H1 (cell line): ENCODE data around the gene PARK7. TPM values are rescaled to one million over a fixed set of nuclear protein-coding genes. Genes with fewer than 3 reads are reported as not detected.

Experiments
- CTCF ChIA-PET: fragments of 300-600 bp; sonication (Branson Sonifier 250); formaldehyde crosslinking; loops from one replicate; lab custom pipeline; 2021; ENCODE audit not compliant: partially characterized antibody; lab: Charles Lee
- POLR2A ChIA-PET: fragments of 300-600 bp; sonication (Branson Sonifier 250); formaldehyde crosslinking; loops from one replicate; lab custom pipeline; 2021; ENCODE audit warnings: inconsistent platforms; ENCODE audit not compliant: partially characterized antibody; lab: Charles Lee
- DNase-seq, 2 experiments: peaks; one replicate each; pipeline versions ENCODE4 v3.0.0 to v3.0.0-alpha.2; 2010 to 2022; ENCODE audit warnings: low spot score in 2 of 2, low read depth in 1 of 2, mixed read lengths in 1 of 2
- FAIRE-seq: peaks from 2 replicates; lab custom pipeline; 2011; peaks lifted over from hg19 to GRCh38; lab: Jason Lieb, UNC
- H2AFZ ChIP-seq: 2 replicates; pipeline ENCODE4 v1.8.1; 2012; ENCODE audit warnings: low read length, inconsistent platforms
- H2AK5ac ChIP-seq: 2 replicates; pipeline ENCODE4 v1.6.1; 2013; ENCODE audit warnings: low read depth, low read length
- H2BK120ac ChIP-seq: replicated peaks from 2 replicates; pipeline ENCODE3; 2013; ENCODE audit warnings: low read depth, low read length, inconsistent platforms
- H2BK12ac ChIP-seq: 2 replicates; pipeline ENCODE4 v1.6.1; 2013; ENCODE audit warnings: low read depth, low read length
- H2BK15ac ChIP-seq: 2 replicates; pipeline ENCODE4 v1.6.1; 2013; ENCODE audit warnings: low read length
- H2BK20ac ChIP-seq: 2 replicates; pipeline ENCODE4 v1.6.1; 2013; ENCODE audit warnings: low read length
- H2BK5ac ChIP-seq: 2 replicates; pipeline ENCODE4 v1.6.1; 2013; ENCODE audit warnings: low read depth, low read length
- H3K14ac ChIP-seq: 2 replicates; pipeline ENCODE4 v1.6.1; 2013; ENCODE audit warnings: inconsistent platforms; ENCODE audit not compliant: insufficient read length
- H3K18ac ChIP-seq: 2 replicates; pipeline ENCODE4 v1.6.1; 2013; ENCODE audit warnings: low read length; ENCODE audit errors: extremely low read depth
- H3K23ac ChIP-seq: 2 replicates; pipeline ENCODE4 v1.6.1; 2013; ENCODE audit warnings: inconsistent platforms; ENCODE audit not compliant: insufficient read length
- H3K23me2 ChIP-seq: 2 replicates; pipeline ENCODE4 v1.6.1; 2013; ENCODE audit warnings: low read depth, low read length
- H3K27ac ChIP-seq: 2 replicates; pipeline ENCODE4 v1.6.1; 2011; ENCODE audit warnings: low read depth, low read length, inconsistent platforms
- H3K27me3 ChIP-seq, 4 experiments: replicated peaks in 1 of 4; 1 replicate in 1 of 4; 2 replicates in 3 of 4; pipeline versions ENCODE4 v1.6.1 to v1.8.1; 2011 to 2013; ENCODE audit warnings: low read length in 3 of 4, mild to moderate bottlenecking in 3 of 4, inconsistent platforms in 2 of 4, mixed read lengths in 2 of 4, moderate library complexity in 1 of 4; ENCODE audit not compliant: control insufficient read depth in 3 of 4, insufficient read depth in 3 of 4; ENCODE audit errors: extremely low read depth in 1 of 4
- H3K36me3 ChIP-seq, 4 experiments: 2 replicates each; pipeline versions ENCODE4 v1.6.1 to v1.8.1; 2011 to 2013; ENCODE audit warnings: mild to moderate bottlenecking in 4 of 4, low read length in 3 of 4, moderate library complexity in 2 of 4, control low read depth in 1 of 4, inconsistent platforms in 1 of 4; ENCODE audit not compliant: insufficient read depth in 4 of 4, control insufficient read depth in 2 of 4
- H3K4ac ChIP-seq: replicated peaks from 2 replicates; pipeline ENCODE3; 2013; ENCODE audit warnings: low read length, low read depth, mixed read lengths, inconsistent platforms; ENCODE audit not compliant: insufficient read length
- H3K4me1 ChIP-seq, 4 experiments: replicated peaks in 1 of 4; 1 replicate in 1 of 4; 2 replicates in 3 of 4; pipeline versions ENCODE4 v1.6.1 to v1.8.1; 2011 to 2013; ENCODE audit warnings: low read length in 3 of 4, inconsistent platforms in 2 of 4, mixed read lengths in 1 of 4; ENCODE audit not compliant: insufficient read depth in 4 of 4, control insufficient read depth in 3 of 4
- H3K4me2 ChIP-seq, 2 experiments: 2 replicates each; pipeline versions ENCODE4 v1.6.1 to v1.8.1; 2011 to 2013; ENCODE audit warnings: low read depth in 2 of 2, low read length in 2 of 2, control low read depth in 1 of 2, inconsistent platforms in 1 of 2, mild to moderate bottlenecking in 1 of 2; ENCODE audit not compliant: insufficient read depth in 1 of 2
- H3K4me3 ChIP-seq, 4 experiments: fragments of 200-600, 300-600 bp in 1 of 4; sonication (generic), shearing (Covaris generic), sonication (Bioruptor Twin) in 1 of 4; 2 replicates each; pipeline versions ENCODE4 v1.5.1 to v1.8.1; 2011 to 2016; ENCODE audit warnings: low read length in 4 of 4, low read depth in 3 of 4, control low read depth in 2 of 4, inconsistent platforms in 2 of 4, mild to moderate bottlenecking in 2 of 4, mixed read lengths in 1 of 4, moderate library complexity in 1 of 4; ENCODE audit not compliant: insufficient read depth in 2 of 4; ENCODE audit errors: extremely low read depth in 1 of 4
- H3K56ac ChIP-seq: replicated peaks from 2 replicates; pipeline ENCODE3; 2013; ENCODE audit warnings: low read depth, mild to moderate bottlenecking, mixed read lengths, low read length, inconsistent platforms; ENCODE audit not compliant: insufficient read length
- H3K79me1 ChIP-seq: 2 replicates; pipeline ENCODE4 v1.6.1; 2013; ENCODE audit warnings: low read depth, low read length, control low read depth
- H3K79me2 ChIP-seq, 2 experiments: 2 replicates each; pipeline versions ENCODE4 v1.6.1 to v1.8.1; 2012 to 2013; ENCODE audit warnings: low read length in 2 of 2, mild to moderate bottlenecking in 2 of 2, inconsistent platforms in 1 of 2; ENCODE audit not compliant: insufficient read depth in 2 of 2, control insufficient read depth in 1 of 2
- H3K9ac ChIP-seq, 4 experiments: replicated peaks in 1 of 4; 1 replicate in 1 of 4; 2 replicates in 3 of 4; pipeline versions ENCODE4 v1.6.1 to v1.8.1; 2011 to 2013; ENCODE audit warnings: low read depth in 3 of 4, low read length in 3 of 4, control low read depth in 2 of 4, mild to moderate bottlenecking in 2 of 4, moderate library complexity in 2 of 4, inconsistent platforms in 1 of 4; ENCODE audit errors: extremely low read depth in 1 of 4
- H3K9me3 ChIP-seq, 2 experiments: 2 replicates each; pipeline versions ENCODE4 v1.6.1 to v1.8.1; 2012 to 2013; ENCODE audit warnings: mild to moderate bottlenecking in 2 of 2, moderate library complexity in 2 of 2, control low read depth in 1 of 2, inconsistent platforms in 1 of 2, low read depth in 1 of 2, low read length in 1 of 2, mixed read lengths in 1 of 2; ENCODE audit not compliant: insufficient read depth in 2 of 2
- H4K20me1 ChIP-seq, 2 experiments: replicated peaks in 1 of 2; 2 replicates each; pipeline versions ENCODE3 to v1.8.1; 2011 to 2013; ENCODE audit warnings: inconsistent platforms in 2 of 2, low read length in 2 of 2, mild to moderate bottlenecking in 1 of 2; ENCODE audit not compliant: insufficient read depth in 2 of 2, control insufficient read depth in 1 of 2
- H4K5ac ChIP-seq: 2 replicates; pipeline ENCODE4 v1.6.1; 2013; ENCODE audit warnings: low read length, low read depth, mixed read lengths, inconsistent platforms; ENCODE audit not compliant: insufficient read length
- H4K8ac ChIP-seq: 2 replicates; pipeline ENCODE4 v1.8.0; 2013; ENCODE audit warnings: mild to moderate bottlenecking, moderate library complexity, low read length, inconsistent platforms; ENCODE audit not compliant: insufficient read depth; ENCODE audit errors: extremely low read depth
- H4K91ac ChIP-seq: replicated peaks from 2 replicates; pipeline ENCODE3; 2013; ENCODE audit warnings: low read length, mixed read lengths, inconsistent platforms; ENCODE audit not compliant: insufficient read length
- JUND ChIP-seq: IDR thresholded peaks from 2 replicates; pipeline ENCODE4 v1.6.1; 2011; ENCODE audit warnings: mild to moderate bottlenecking, improper control_type of control experiment, low read length
- SP4 ChIP-seq: IDR thresholded peaks from 2 replicates; pipeline ENCODE4 v1.6.1; 2012; ENCODE audit warnings: low read length, inconsistent platforms
- SRF ChIP-seq: IDR thresholded peaks from 2 replicates; pipeline ENCODE4 v1.6.1; 2011; ENCODE audit warnings: mild to moderate bottlenecking, low read depth, low read length, moderate library complexity
- TAF1 ChIP-seq: IDR thresholded peaks from 2 replicates; pipeline ENCODE4 v1.6.1; 2011; ENCODE audit warnings: mild to moderate bottlenecking, low read depth, low read length
- TCF12 ChIP-seq: IDR thresholded peaks from 2 replicates; pipeline ENCODE4 v1.6.1; 2011; ENCODE audit warnings: low read depth, mild to moderate bottlenecking, low read length
- WGBS, 2 experiments: shearing (Covaris generic) in 1 of 2; methylation state at CpG; one replicate each; pipeline versions ENCODE4 v1.1.6 to v1.1.7; 2013 to 2015; ENCODE audit warnings: low lambda C conversion rate in 2 of 2, mixed read lengths in 2 of 2, inconsistent platforms in 1 of 2, low coverage in 1 of 2, missing lambda C conversion rate in 1 of 2; ENCODE audit not compliant: insufficient replicate concordance in 2 of 2, insufficient coverage in 1 of 2, insufficient read length in 1 of 2; ENCODE audit errors: extremely low coverage in 1 of 2, missing lambda C conversion rate in 1 of 2; 5-methylcytosine and 5-hydroxymethylcytosine counted together
- polyA plus RNA-seq, 7 experiments: library from polyadenylated mRNA; depleted of rRNA in 3 of 7; stranded (reverse) in 5 of 7; unstranded in 2 of 7; fragments of >200 nt in 5 of 7; fragments of 200-250 nt in 2 of 7; gene quantifications; 1 replicate in 5 of 7; 2 replicates in 1 of 7; 4 replicates in 1 of 7; pipeline versions ENCODE4 v1.2.1 to v1.2.3, GENCODE V29; 2011 to 2013; ENCODE audit warnings: missing spikeins in 2 of 7, mixed read lengths in 2 of 7
- total RNA-seq: library from RNA; stranded (reverse); fragmentation: NEBNext Ultra II Directional; extraction: Animal tissue kit (Norgen Biotek cat#: 25700); gene quantifications from 2 replicates; pipeline ENCODE4 v1.2.1, GENCODE V29; 2021

The PARK7 gene
- total and polyA plus RNA-seq, 2 of the 8 experiments (the other 6 are each of a cell fraction or from before 2014, with no cell fraction given): 206 to 383 TPM

GRCh38 chr1:7916501-7916830 is 45.0 kb upstream of the PARK7 start:
- Histone ChIP-seq H3K4me2 (no peak overlapping the region), H3K18ac (no peak overlapping the region), H3K27me3 (no peaks in the 10 kb centered on the region), H3K56ac (no peak overlapping the region), H2AFZ (no peak overlapping the region), H3K23ac (no peak overlapping the region), H3K4me1 (peaks cover 0 to 3% (median 0%) of the 10 kb centered on the region in 4 experiments; a peak in 2 of 7 replicates), H3K79me1 (no peaks in the 10 kb centered on the region), H2AK5ac (no peak overlapping the region), H3K79me2 (no peaks in the 10 kb centered on the region), H3K14ac (no peak overlapping the region), H3K9me3 (no peaks in the 10 kb centered on the region), H2BK12ac (no peak overlapping the region), H4K91ac (no peak overlapping the region), H3K27ac (no peak overlapping the region), H4K20me1 (no peaks in the 10 kb centered on the region), H2BK15ac (no peak overlapping the region), H3K9ac (no peak overlapping the region), H3K4ac (no peak overlapping the region), H3K36me3 (no peaks in the 10 kb centered on the region), H2BK20ac (no peak overlapping the region), H2BK5ac (no peak overlapping the region), H3K23me2 (no peaks in the 10 kb centered on the region), H4K5ac (no peak overlapping the region), H3K4me3 (no peak overlapping the region), H2BK120ac (no peak overlapping the region), H4K8ac (no peak overlapping the region)
- ChIA-PET CTCF (interaction anchor here (1.0 to 2.7 kb wide), 4 partner anchors 8 to 251 kb away, joined by 3 to 6 read pairs (median 3); no protein-coding TSS in a partner anchor), POLR2A (interaction anchor here (1.2 kb wide), 1 partner anchor 45 kb away, joined by 3 read pairs; the partner anchor contains the start of gene PARK7)
- 90% methylated on average over 2 of the region's 2 CpGs; no CpG with 5 or more reads in 1 of the 2 experiments for WGBS, 2 experiments
- no peak for DNase-seq
- no peak for TF ChIP-seq SRF
- no peak for TF ChIP-seq TCF12
- no peak for TF ChIP-seq SP4
- no peak for TF ChIP-seq TAF1
- no peak for TF ChIP-seq JUND
- FAIRE-seq: no peak
